GM12873 (cell line): ENCODE measurements around the gene BDKRB2.

ENCODE experiments used
- TF ChIP-seq, protein P1 (sequence below): IDR thresholded peaks from 2 replicates; pipeline ENCODE4 v1.5.1; 2012; ENCODE audit warnings: low read depth, mild to moderate bottlenecking, moderate library complexity, low read length, control low read depth; ENCODE audit not compliant: insufficient read depth; ENCODE audit errors: missing control alignments

BDKRB2 gene

GRCh38 chr14:96221109-96221650, 16.5 kb downstream of the BDKRB2 start:
- TF ChIP-seq, protein P1, sequence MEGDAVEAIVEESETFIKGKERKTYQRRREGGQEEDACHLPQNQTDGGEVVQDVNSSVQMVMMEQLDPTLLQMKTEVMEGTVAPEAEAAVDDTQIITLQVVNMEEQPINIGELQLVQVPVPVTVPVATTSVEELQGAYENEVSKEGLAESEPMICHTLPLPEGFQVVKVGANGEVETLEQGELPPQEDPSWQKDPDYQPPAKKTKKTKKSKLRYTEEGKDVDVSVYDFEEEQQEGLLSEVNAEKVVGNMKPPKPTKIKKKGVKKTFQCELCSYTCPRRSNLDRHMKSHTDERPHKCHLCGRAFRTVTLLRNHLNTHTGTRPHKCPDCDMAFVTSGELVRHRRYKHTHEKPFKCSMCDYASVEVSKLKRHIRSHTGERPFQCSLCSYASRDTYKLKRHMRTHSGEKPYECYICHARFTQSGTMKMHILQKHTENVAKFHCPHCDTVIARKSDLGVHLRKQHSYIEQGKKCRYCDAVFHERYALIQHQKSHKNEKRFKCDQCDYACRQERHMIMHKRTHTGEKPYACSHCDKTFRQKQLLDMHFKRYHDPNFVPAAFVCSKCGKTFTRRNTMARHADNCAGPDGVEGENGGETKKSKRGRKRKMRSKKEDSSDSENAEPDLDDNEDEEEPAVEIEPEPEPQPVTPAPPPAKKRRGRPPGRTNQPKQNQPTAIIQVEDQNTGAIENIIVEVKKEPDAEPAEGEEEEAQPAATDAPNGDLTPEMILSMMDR, result no peak

- TF ChIP-seq, protein P1, result no peak
These were observed 17.2 kb downstream of the BDKRB2 start for GRCh38 chr14:96221841-96222240.

- TF ChIP-seq, protein P1, result no peak
These were observed 19.9 kb downstream of the BDKRB2 start for GRCh38 chr14:96224480-96225096.

DNA sequence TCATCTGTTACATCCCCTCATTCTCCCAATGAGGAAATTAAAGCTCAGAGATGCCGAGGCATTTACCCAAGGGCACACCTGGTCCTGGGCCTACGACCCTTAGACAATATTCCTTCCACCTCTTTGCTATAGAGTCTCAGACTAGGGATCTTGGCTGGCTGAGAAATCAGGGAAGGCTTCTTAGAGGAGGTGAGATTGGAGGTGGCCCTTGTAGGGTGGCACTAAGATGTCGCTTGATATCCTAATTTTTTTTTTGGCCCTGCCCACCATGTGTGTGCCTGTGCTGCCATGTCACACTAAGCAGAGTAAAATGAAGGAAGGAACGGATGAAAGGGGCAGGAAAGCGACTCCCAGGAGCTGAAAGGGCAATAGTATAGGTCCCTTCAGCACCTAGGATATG, 20.6 kb downstream of the BDKRB2 start:
- TF ChIP-seq, protein P1, result no peak

DNA sequence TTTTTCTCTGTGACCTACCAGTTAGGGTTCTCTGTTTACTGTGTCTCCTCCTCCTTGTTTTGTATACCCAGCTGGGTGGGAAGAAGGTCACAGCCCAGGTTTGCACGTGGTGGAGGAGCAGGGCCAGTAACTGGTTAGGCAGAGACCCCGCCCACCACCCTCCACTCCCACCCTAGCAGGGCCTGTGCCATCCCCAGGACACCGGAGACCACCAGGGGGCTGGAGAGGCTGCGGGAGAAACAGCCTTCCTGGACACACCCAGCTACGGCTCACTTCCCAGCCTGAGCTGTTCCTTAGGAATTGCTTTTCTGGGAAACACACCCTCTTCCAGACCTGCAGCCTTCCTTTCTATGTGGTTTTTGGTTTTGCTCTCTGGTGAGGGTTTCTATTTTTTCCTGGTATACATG, 21.1 kb downstream of the BDKRB2 start:
- TF ChIP-seq, protein P1, result no peak

DNA sequence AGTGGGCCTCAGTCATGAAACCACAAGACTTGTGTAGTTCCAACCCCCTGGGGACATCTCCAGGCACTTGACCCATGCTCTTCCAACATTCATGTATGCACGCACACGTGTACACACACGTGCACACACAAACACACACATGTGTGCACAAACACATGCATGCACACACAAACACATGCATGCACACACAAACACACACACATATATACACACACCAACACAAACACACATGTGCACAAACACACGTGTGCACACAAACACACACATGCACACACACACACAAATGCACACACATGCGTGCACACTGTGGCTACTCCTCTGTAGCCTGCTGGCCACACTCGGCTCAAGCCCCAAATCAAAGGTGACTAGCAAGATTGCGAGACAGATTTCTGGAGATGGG, 22.8 kb downstream of the BDKRB2 start:
- TF ChIP-seq, protein P1, result no peak

DNA sequence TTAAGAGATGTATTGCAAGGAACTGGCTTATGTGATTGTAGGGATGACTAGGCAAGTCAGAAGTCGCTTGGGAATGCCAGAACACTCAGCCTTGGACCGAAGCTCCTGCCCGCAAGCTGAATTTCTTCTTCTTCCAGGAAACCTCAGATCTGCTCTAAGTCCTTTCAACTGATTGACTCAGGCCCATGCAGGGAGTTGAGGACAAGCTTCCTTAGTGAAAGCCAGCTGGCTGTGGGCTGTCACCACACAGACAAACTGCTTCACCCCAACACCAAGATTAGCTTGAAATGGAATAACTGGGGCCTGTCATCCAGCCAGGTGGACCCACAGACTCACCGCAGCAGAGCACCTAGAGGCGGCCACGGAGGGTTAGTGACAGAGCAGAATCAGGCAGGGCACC, 24.7 kb downstream of the BDKRB2 start:
- TF ChIP-seq, protein P1, result no peak

GRCh38 chr14:96231056-96231455, 26.4 kb downstream of the BDKRB2 start:
- TF ChIP-seq, protein P1, result no peak
